Fibroblast of lung (primary cell): ENCODE measurements around the gene TLR6. TPM values are rescaled to one million over a fixed set of nuclear protein-coding genes. Genes with fewer than 3 reads are reported as not detected.
A peak's percentile ranks its signal among the peaks of the same experiment; 100 is the strongest.
"Not testable (repeated sequence)": the region's sequence is repeated elsewhere in the genome, so short reads cannot be mapped to it uniquely, and the experiment has no call there.

Experiments used
- DNase-seq, 2 donors: peaks; one replicate each; pipeline versions ENCODE4 v3.0.0 to v3.0.0-alpha.2; 2010; ENCODE audit warnings: low read depth in 2 of 2
- H2AFZ ChIP-seq: 2 replicates; pipeline ENCODE4 v1.5.1; 2012; ENCODE audit warnings: low read length, control low read depth, inconsistent platforms
- H3K27ac ChIP-seq: 2 replicates; pipeline ENCODE4 v1.5.1; 2011; ENCODE audit warnings: low read length, control low read depth; ENCODE audit not compliant: insufficient read depth
- H3K27me3 ChIP-seq: 2 replicates; pipeline ENCODE4 v1.5.1; 2011; ENCODE audit warnings: mild to moderate bottlenecking, low read length; ENCODE audit not compliant: control insufficient read depth, insufficient read depth
- H3K36me3 ChIP-seq: 2 replicates; pipeline ENCODE4 v1.5.1; 2011; ENCODE audit warnings: low read length; ENCODE audit not compliant: control insufficient read depth, insufficient read depth
- H3K4me1 ChIP-seq: 2 replicates; pipeline ENCODE4 v1.5.1; 2011; ENCODE audit warnings: low read length; ENCODE audit not compliant: control insufficient read depth, insufficient read depth; ENCODE audit errors: extremely low read depth
- H3K4me2 ChIP-seq: 2 replicates; pipeline ENCODE4 v1.5.1; 2011; ENCODE audit warnings: low read length, control low read depth; ENCODE audit not compliant: insufficient read depth; ENCODE audit errors: extremely low read depth
- H3K4me3 ChIP-seq, 4 experiments: fragments of 200-600 bp in 1 of 4; sonication (generic) in 1 of 4; replicated peaks in 1 of 4; 2 replicates each; pipeline ENCODE4 v1.5.1; 2011 to 2016; ENCODE audit warnings: low read length in 4 of 4, low read depth in 3 of 4, mild to moderate bottlenecking in 3 of 4, control low read depth in 2 of 4, inconsistent platforms in 1 of 4, mixed read lengths in 1 of 4; ENCODE audit not compliant: insufficient read depth in 1 of 4; ENCODE audit errors: control extremely low read depth in 1 of 4
- H3K79me2 ChIP-seq: 2 replicates; pipeline ENCODE4 v1.5.1; 2012; ENCODE audit warnings: mild to moderate bottlenecking, low read length, inconsistent platforms; ENCODE audit not compliant: control insufficient read depth, insufficient read depth
- H3K9ac ChIP-seq: 2 replicates; pipeline ENCODE4 v1.5.1; 2011; ENCODE audit warnings: mild to moderate bottlenecking, low read length, control low read depth; ENCODE audit not compliant: insufficient read depth
- H3K9me3 ChIP-seq: 2 replicates; pipeline ENCODE4 v1.5.1; 2012; ENCODE audit warnings: low read depth, low read length; ENCODE audit not compliant: control insufficient read depth, insufficient read depth
- H4K20me1 ChIP-seq: 2 replicates; pipeline ENCODE4 v1.5.1; 2011; ENCODE audit warnings: low read length; ENCODE audit not compliant: control insufficient read depth, insufficient read depth; ENCODE audit errors: extremely low read depth
- CTCF ChIP-seq, 2 donors: IDR thresholded peaks in 1 of 2; conservative IDR thresholded peaks in 1 of 2; 1 replicate in 1 of 2; 2 replicates in 1 of 2; pipeline ENCODE4 v1.5.1; 2011 to 2012; ENCODE audit warnings: low read length in 2 of 2, control low read depth in 1 of 2, inconsistent platforms in 1 of 2, low read depth in 1 of 2, mild to moderate bottlenecking in 1 of 2
- EZH2 ChIP-seq: IDR thresholded peaks from 2 replicates; pipeline ENCODE4 v1.5.1; 2012; ENCODE audit warnings: low read length, control low read depth, mild to moderate bottlenecking; ENCODE audit errors: missing control alignments
- polyA plus RNA-seq, 2 donors: library from polyadenylated mRNA; depleted of rRNA in 1 of 2; stranded (reverse) in 1 of 2; unstranded in 1 of 2; fragments of >200 nt; gene quantifications; 2 replicates each; pipeline ENCODE4 v1.2.1, GENCODE V29; 2011 to 2012; ENCODE audit warnings: missing spikeins in 1 of 2
- total RNA-seq: library from RNA; depleted of rRNA; stranded (reverse); fragments of >200 nt; gene quantifications from 2 replicates; pipeline ENCODE4 v1.2.1, GENCODE V29; 2014

The TLR6 gene
- total and polyA plus RNA-seq, 2 donors (not counting 1 experiment from before 2014, with no cell fraction given), result 1.9 to 2.3 TPM

DNA sequence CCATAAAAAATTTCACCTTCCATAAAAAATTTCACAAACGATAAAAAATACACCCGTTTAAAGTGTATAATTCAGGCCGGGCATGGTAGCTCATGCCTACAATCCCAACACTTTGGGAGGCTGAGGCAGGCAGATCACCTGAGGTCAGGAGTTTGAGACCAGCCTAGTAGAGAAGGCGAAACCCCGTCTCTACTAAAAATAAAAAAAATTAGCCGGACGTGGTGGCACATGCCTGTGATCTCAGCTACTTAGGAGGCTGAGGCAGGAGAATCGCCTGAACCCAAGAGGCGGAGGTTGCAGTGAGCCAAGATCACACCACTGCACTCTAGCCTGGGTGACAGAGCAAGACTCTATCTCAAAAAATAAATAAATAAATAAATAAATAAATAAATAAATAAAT lies 50.4 kb downstream of the TLR6 start:
- H3K4me1 ChIP-seq, H3K79me2 ChIP-seq, H4K20me1 ChIP-seq, H2AFZ ChIP-seq, H3K27ac ChIP-seq, H3K27me3 ChIP-seq, H3K9me3 ChIP-seq, H3K4me3 ChIP-seq, H3K4me2 ChIP-seq, H3K9ac ChIP-seq, H3K36me3 ChIP-seq, DNase-seq: not testable (repeated sequence)

DNA sequence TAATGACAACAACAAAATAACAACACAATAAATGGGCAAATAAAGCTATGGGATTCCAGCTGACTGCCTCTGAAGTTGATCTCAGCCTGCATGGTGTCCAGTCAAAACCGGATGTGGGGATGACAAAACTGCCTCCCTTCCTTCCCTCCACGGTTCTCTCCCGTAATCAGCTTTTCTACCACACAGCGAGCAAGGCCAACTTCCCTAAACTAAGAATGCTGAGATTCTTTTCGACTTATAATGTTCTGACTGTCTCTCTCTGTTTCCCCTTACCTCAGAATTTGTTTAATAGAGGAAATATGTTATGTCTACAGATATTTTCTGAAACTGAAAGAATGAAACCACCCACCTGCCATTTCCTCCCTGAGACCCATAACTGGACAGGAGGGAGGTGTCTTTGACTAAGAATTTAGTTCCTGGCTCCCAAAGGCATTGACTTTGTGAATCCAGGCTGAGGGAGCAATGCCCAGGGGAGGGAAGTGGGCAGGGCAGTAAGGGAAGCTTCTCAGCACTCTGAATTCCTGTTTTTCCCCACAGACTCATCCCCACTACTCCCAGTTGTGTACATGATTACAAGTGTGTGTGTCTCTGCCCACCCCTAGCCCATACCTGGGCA lies 51.0 kb downstream of the TLR6 start:
- Histone ChIP-seq H3K36me3 (no peaks in the 10 kb centered on the region), H2AFZ (peak overlapping the region; percentile 73), H3K9ac (no peak overlapping the region), H3K4me2 (peak overlapping the region; percentile 11), H3K79me2 (no peaks in the 10 kb centered on the region), H3K27ac (no peak overlapping the region), H3K4me3 (no peak overlapping the region), H4K20me1 (no peaks in the 10 kb centered on the region), H3K4me1 (no peaks in the 10 kb centered on the region), H3K27me3 (no peaks in the 10 kb centered on the region), H3K9me3 (no peaks in the 10 kb centered on the region)
- TF ChIP-seq EZH2, result no peak
- TF ChIP-seq CTCF (conservative IDR thresholded peaks at IDR 0.05 in 1 of 2, IDR thresholded peaks at IDR 0.05 in 1 of 2; ENCODE audit: low read depth in 1 of 2, low read length in 2 of 2), result no peak
- DNase-seq, result peak in 1 of 2 donors; percentile 10

DNA sequence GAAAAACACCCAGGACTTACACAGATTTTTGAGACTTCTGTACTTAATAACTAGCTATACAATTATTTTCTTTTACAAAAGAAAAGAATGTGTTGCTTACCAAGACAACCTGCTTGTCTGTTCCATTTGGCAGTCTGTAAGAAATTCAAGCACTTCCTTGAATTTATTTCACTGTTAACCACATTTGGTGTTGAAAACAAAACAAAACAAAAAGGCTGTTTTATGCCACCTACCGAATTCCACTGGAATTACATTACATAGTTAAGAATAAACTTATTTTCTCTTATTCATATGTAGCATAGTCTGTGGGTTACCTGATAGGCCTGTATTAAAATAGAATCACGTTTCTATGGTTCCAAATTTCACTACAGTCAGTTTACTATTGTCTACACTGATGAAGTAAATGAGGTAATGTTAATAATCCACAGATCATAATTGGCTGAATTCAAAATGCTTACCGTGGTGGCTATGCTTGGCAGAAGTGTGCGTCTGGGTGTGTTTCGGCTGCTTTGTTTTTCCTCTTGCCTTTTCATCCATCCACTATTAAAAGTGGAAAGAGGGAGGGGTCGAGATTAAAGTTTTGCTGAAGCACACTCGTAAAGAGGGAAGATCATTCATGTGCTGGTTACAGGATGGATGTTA lies 51.8 kb downstream of the TLR6 start, which contains the start of gene TLR1:
TSS of gene TLR1 (minus strand) at position 138 of the 642 bp plus-strand sequence. CDS start 5,960 bp downstream, outside the sequence.
- Histone ChIP-seq H3K9ac (no peak within 1 kb of the TSS), H3K27me3 (no peaks in the 10 kb centered on the region), H4K20me1 (no peaks in the 10 kb centered on the region), H3K9me3 (no peaks in the 10 kb centered on the region), H3K27ac (no peak within 1 kb of the TSS), H3K4me2 (peak within 1 kb of the TSS; percentile 11), H2AFZ (peak within 1 kb of the TSS; percentile 73), H3K4me1 (no peaks in the 10 kb centered on the region), H3K36me3 (no peaks in the 10 kb centered on the region), H3K4me3 (no peak within 1 kb of the TSS), H3K79me2 (no peaks in the 10 kb centered on the region)
- no peak for TF ChIP-seq EZH2
- peak; percentile 5 to 54 for TF ChIP-seq CTCF (conservative IDR thresholded peaks at IDR 0.05 in 1 of 2, IDR thresholded peaks at IDR 0.05 in 1 of 2; ENCODE audit: low read depth in 1 of 2, low read length in 2 of 2)
- DNase-seq, result peak; percentile 54 to 69
